BE2C (cell line): ENCODE results near the gene GJD2.

Source experiments
- DNase-seq: peaks from one replicate; pipeline ENCODE4 v3.0.0-alpha.2; 2020
- H3K27me3 ChIP-seq: fragments of 250-450 bp; sonication (Bioruptor Pico); 2 replicates; pipeline ENCODE4 v1.5.1; 2020; ENCODE audit warnings: mild to moderate bottlenecking
- H3K36me3 ChIP-seq: fragments of 250-450 bp; sonication (Bioruptor Pico); 2 replicates; pipeline ENCODE4 v1.5.1; 2020; ENCODE audit warnings: mild to moderate bottlenecking
- H3K4me1 ChIP-seq: fragments of 250-450 bp; sonication (Bioruptor Pico); 2 replicates; pipeline ENCODE4 v1.5.1; 2020
- H3K4me3 ChIP-seq: 2 replicates; pipeline ENCODE4 v1.5.1; 2011; ENCODE audit warnings: low read depth, low read length
- H3K9me3 ChIP-seq: fragments of 250-450 bp; sonication (Bioruptor Pico); 2 replicates; pipeline ENCODE4 v1.5.1; 2020
- CTCF ChIP-seq: IDR thresholded peaks from 2 replicates; pipeline ENCODE4 v1.5.1; 2012; ENCODE audit warnings: mild to moderate bottlenecking, low read depth, low read length

Gene GJD2

GRCh38 chr15:34796847-34797435, 42.1 kb upstream of the GJD2 start:
- TF ChIP-seq CTCF, result no peak
- H3K36me3 ChIP-seq, result no peaks in the 10 kb centered on the region
- H3K9me3 ChIP-seq, result no peaks in the 10 kb centered on the region
- H3K27me3 ChIP-seq, result no peaks in the 10 kb centered on the region
- DNase-seq, result no peak
- H3K4me3 ChIP-seq, result no peak overlapping the region
- peaks cover 7% of the 10 kb centered on the region; the same call in 1 of the 2 replicates for H3K4me1 ChIP-seq

GRCh38 chr15:34795267-34796081, 40.7 kb upstream of the GJD2 start, which contains the start of gene ACTC1:
Gene ACTC1, minus strand, starts transcription at chr15:34795549. Its CDS starts 741 bp downstream, at chr15:34794808.
- no peak for DNase-seq
- Histone ChIP-seq H3K4me1 (peaks cover 7% of the 10 kb centered on the region; the same call in 1 of the 2 replicates), H3K36me3 (no peaks in the 10 kb centered on the region), H3K4me3 (no peak within 1 kb of the TSS), H3K27me3 (no peaks in the 10 kb centered on the region), H3K9me3 (no peaks in the 10 kb centered on the region)
- TF ChIP-seq CTCF, result no peak

GRCh38 chr15:34794590-34795206, 39.9 kb upstream of the GJD2 start:
- Histone ChIP-seq H3K9me3 (no peaks in the 10 kb centered on the region), H3K27me3 (no peaks in the 10 kb centered on the region), H3K36me3 (no peaks in the 10 kb centered on the region), H3K4me1 (peaks cover 4% of the 10 kb centered on the region; the same call in 1 of the 2 replicates), H3K4me3 (no peak overlapping the region)
- no peak for TF ChIP-seq CTCF
- DNase-seq, result no peak

- no peak for TF ChIP-seq CTCF
- Histone ChIP-seq H3K27me3 (no peaks in the 10 kb centered on the region), H3K4me1 (0 out of 2 replicates have a peak, but pooled peaks cover 2% of the 10 kb centered on the region), H3K9me3 (no peaks in the 10 kb centered on the region), H3K4me3 (no peak overlapping the region), H3K36me3 (no peaks in the 10 kb centered on the region)
- no peak for DNase-seq
These were observed 39.1 kb upstream of the GJD2 start for GRCh38 chr15:34793901-34794300.

GRCh38 chr15:34793071-34793470, 38.3 kb upstream of the GJD2 start:
- no peak for DNase-seq
- no peaks in the 10 kb centered on the region for H3K4me1 ChIP-seq
- no peak overlapping the region for H3K4me3 ChIP-seq
- no peaks in the 10 kb centered on the region for H3K27me3 ChIP-seq
- H3K9me3 ChIP-seq, result no peaks in the 10 kb centered on the region
- no peaks in the 10 kb centered on the region for H3K36me3 ChIP-seq
- no peak for TF ChIP-seq CTCF
